Suprapubic skin (tissue), 3 donors: ENCODE data around the gene BBS4.

Experiments
- POLR2AphosphoS5 ChIP-seq, 3 donors: sonication (generic); formaldehyde crosslinking; IDR thresholded peaks; one replicate each; pipeline ENCODE4 v1.6.1; 2017; ENCODE audit warnings: antibody characterized with exemption in 3 of 3
- TF ChIP-seq, protein P1 (sequence below), 2 donors: fragments of 200-600 bp in 1 of 2; fragments of 450-650 bp in 1 of 2; sonication (generic) in 1 of 2; IDR thresholded peaks; one replicate each; pipeline ENCODE4 v1.5.1; 2016 to 2019; ENCODE audit warnings: antibody characterized with exemption in 2 of 2, mild to moderate bottlenecking in 1 of 2, moderate library complexity in 1 of 2

DNA sequence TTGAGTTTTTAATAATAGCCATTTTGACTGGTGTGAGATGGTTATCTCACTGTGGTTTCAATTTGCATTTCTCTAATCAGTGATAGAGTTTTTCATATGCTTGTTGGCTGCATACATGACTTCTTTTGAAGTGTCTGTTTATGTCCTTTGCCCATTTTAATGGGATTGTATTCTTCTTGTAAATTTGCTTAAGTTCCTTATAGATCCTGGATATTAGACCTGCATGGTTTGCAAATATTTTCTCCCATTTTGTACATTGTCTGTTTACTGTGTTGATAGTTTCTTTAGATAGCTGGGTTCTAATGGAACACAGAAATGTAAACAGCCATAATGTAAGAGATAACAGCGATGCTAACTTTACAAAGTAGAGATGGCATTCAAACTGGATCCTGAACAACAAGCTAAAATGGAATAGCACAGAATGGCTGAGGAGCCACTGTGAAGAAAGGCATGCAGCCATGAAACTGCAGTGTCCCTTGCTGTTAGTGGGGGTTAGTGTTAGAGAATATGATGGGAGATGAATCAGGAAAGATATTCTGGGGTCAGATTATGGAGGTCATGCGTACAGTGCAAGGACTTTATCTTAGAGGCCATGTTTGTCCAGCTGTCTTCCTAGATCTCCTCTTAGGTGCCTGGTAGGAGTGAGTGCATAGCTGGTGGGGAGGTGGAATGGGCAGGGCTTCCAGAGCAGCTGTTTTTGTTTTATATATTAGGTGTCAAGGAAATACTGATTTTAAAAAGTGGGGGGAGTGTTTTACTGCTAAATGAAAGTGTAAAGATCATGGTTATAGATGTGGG lies 48.1 kb downstream of the BBS4 start:
- TF ChIP-seq, protein P1, sequence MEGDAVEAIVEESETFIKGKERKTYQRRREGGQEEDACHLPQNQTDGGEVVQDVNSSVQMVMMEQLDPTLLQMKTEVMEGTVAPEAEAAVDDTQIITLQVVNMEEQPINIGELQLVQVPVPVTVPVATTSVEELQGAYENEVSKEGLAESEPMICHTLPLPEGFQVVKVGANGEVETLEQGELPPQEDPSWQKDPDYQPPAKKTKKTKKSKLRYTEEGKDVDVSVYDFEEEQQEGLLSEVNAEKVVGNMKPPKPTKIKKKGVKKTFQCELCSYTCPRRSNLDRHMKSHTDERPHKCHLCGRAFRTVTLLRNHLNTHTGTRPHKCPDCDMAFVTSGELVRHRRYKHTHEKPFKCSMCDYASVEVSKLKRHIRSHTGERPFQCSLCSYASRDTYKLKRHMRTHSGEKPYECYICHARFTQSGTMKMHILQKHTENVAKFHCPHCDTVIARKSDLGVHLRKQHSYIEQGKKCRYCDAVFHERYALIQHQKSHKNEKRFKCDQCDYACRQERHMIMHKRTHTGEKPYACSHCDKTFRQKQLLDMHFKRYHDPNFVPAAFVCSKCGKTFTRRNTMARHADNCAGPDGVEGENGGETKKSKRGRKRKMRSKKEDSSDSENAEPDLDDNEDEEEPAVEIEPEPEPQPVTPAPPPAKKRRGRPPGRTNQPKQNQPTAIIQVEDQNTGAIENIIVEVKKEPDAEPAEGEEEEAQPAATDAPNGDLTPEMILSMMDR (IDR thresholded peaks at IDR 0.05) = no peak
- TF ChIP-seq POLR2AphosphoS5 (IDR thresholded peaks at IDR 0.05) = no peak
